ENCODE measurements around the gene BORCS8. TPM values are rescaled to one million over a fixed set of nuclear protein-coding genes. Genes with fewer than 3 reads are reported as not detected.

BORCS8 gene
- total and polyA plus RNA-seq, 2 of the 13 experiments (the other 11 are each of a cell fraction or from before 2014, with no cell fraction given) = 9.6 to 13.3 TPM

GRCh38 chr19:19192078-19192882, at the start of gene BORCS8, which contains the start of gene RFXANK (continued):
- peak; percentile 76; the same call in 1 of the 2 replicates for TF ChIP-seq ATF2 (CRISPR knock-in tag; IDR thresholded peaks at IDR 0.05)
- TF ChIP-seq ZNF18 (CRISPR knock-in tag; IDR thresholded peaks at IDR 0.05; ENCODE audit: insufficient replicate concordance) = no peak
- no peak; the same call in 1 of the 2 replicates for TF ChIP-seq ZNF160 (CRISPR knock-in tag; IDR thresholded peaks at IDR 0.05)
- no peak for TF ChIP-seq HNF4G (IDR thresholded peaks at IDR 0.05; ENCODE audit: borderline replicate concordance, low read depth, low read length)
- TF ChIP-seq HNF4G (CRISPR knock-in tag; IDR thresholded peaks at IDR 0.05; ENCODE audit: borderline replicate concordance, low read depth) = no peak
- no peak for TF ChIP-seq PCBP2 (optimal IDR thresholded peaks at IDR 0.05; ENCODE audit: low read depth, low read length, poor library complexity, severe bottlenecking)
- 0 out of 2 replicates have a peak, but pooled peaks have one; percentile 24 for TF ChIP-seq ZNF552 (CRISPR knock-in tag; IDR thresholded peaks at IDR 0.05; ENCODE audit: borderline replicate concordance)
- peak; percentile 90 for TF ChIP-seq TAF1 (CRISPR knock-in tag; IDR thresholded peaks at IDR 0.05)
- TF ChIP-seq ELF1 (CRISPR knock-in tag; IDR thresholded peaks at IDR 0.05) = peak; percentile 87
- TF ChIP-seq KDM5A (IDR thresholded peaks at IDR 0.05; ENCODE audit: borderline replicate concordance, low read length) = peak; percentile 100
- no peak for TF ChIP-seq ZFP90 (CRISPR knock-in tag; IDR thresholded peaks at IDR 0.05; ENCODE audit: borderline replicate concordance)
- peak; percentile 33; the same call in 1 of the 2 replicates for TF ChIP-seq TFDP1 (CRISPR knock-in tag; IDR thresholded peaks at IDR 0.05; ENCODE audit: borderline replicate concordance)
- TF ChIP-seq KDM5B (CRISPR knock-in tag; IDR thresholded peaks at IDR 0.05; ENCODE audit: borderline replicate concordance) = peak; percentile 85
- TF ChIP-seq SIN3B (IDR thresholded peaks at IDR 0.05; ENCODE audit: low read length) = peak; percentile 93
- no peak for TF ChIP-seq ZNF12 (CRISPR knock-in tag; IDR thresholded peaks at IDR 0.05)
- TF ChIP-seq ZNF629 (CRISPR knock-in tag; conservative IDR thresholded peaks at IDR 0.05) = peak; percentile 79
- peak; percentile 80 for TF ChIP-seq ZNF792 (CRISPR knock-in tag; IDR thresholded peaks at IDR 0.05)
- peak; percentile 85 for TF ChIP-seq HOXA5 (CRISPR knock-in tag; IDR thresholded peaks at IDR 0.05)
- 0 out of 2 replicates have a peak, but pooled peaks have one; percentile 10 for TF ChIP-seq TCF7 (IDR thresholded peaks at IDR 0.05; ENCODE audit: low read depth)
- peak; percentile 94 for TF ChIP-seq FOXC1 (CRISPR knock-in tag; IDR thresholded peaks at IDR 0.05; ENCODE audit: borderline replicate concordance)
- TF ChIP-seq FOXA3 (CRISPR knock-in tag; IDR thresholded peaks at IDR 0.05) = 0 out of 2 replicates have a peak, but pooled peaks have one; percentile 43
- TF ChIP-seq ZBTB46 (CRISPR knock-in tag; IDR thresholded peaks at IDR 0.05; ENCODE audit: borderline replicate concordance) = no peak
- no peak for TF ChIP-seq ZNF549 (CRISPR knock-in tag; IDR thresholded peaks at IDR 0.05)
- TF ChIP-seq ZNF446 (CRISPR knock-in tag; IDR thresholded peaks at IDR 0.05) = no peak
- TF ChIP-seq ZNF34 (CRISPR knock-in tag; IDR thresholded peaks at IDR 0.05; ENCODE audit: borderline replicate concordance) = peak; percentile 60; the same call in 1 of the 2 replicates
